Common myeloid progenitor, CD34-positive (primary cell): Measurements from ENCODE around the gene TMOD4.

Experiments used
- CTCF ChIA-PET: fragments of 350-600 bp; sonication (Branson Sonifier 250); formaldehyde crosslinking; loops from one replicate; lab custom pipeline; 2021; ENCODE audit warnings: antibody characterized with exemption; lab: Charles Lee
- POLR2A ChIA-PET: fragments of 350-600 bp; sonication (Branson Sonifier 250); formaldehyde crosslinking; loops from one replicate; lab custom pipeline; 2021; ENCODE audit warnings: antibody characterized with exemption; lab: Charles Lee
- DNase-seq, 3 donors: peaks; one replicate each; pipeline versions ENCODE4 v3.0.0 to v3.0.0-alpha.2; 2013
- H3K27ac ChIP-seq, 2 experiments: 1 replicate in 1 of 2; 2 replicates in 1 of 2; pipeline ENCODE4 v1.7.0; 2013; ENCODE audit warnings: inconsistent platforms in 2 of 2, low read length in 2 of 2, mild to moderate bottlenecking in 2 of 2, low read depth in 1 of 2, moderate library complexity in 1 of 2; ENCODE audit not compliant: severe bottlenecking in 2 of 2, insufficient read depth in 1 of 2, poor library complexity in 1 of 2
- H3K27me3 ChIP-seq, 5 experiments: replicated peaks in 2 of 5; 1 replicate in 3 of 5; 2 replicates in 2 of 5; pipeline versions ENCODE4 v1.6.1 to v1.7.0; 2013; ENCODE audit warnings: low read length in 4 of 5, mild to moderate bottlenecking in 2 of 5, moderate library complexity in 2 of 5, inconsistent platforms in 1 of 5; ENCODE audit not compliant: insufficient read depth in 5 of 5, control insufficient read depth in 4 of 5
- H3K36me3 ChIP-seq, 4 experiments: 1 replicate in 2 of 4; 2 replicates in 2 of 4; pipeline versions ENCODE4 v1.6.1 to v1.7.0; 2013; ENCODE audit warnings: low read length in 3 of 4, control low read depth in 1 of 4, mild to moderate bottlenecking in 1 of 4; ENCODE audit not compliant: control insufficient read depth in 4 of 4, insufficient read depth in 4 of 4
- H3K4me1 ChIP-seq, 4 experiments: 1 replicate in 3 of 4; 2 replicates in 1 of 4; pipeline versions ENCODE4 v1.6.1 to v1.7.1; 2013; ENCODE audit warnings: low read length in 3 of 4, mild to moderate bottlenecking in 3 of 4, control low read depth in 1 of 4, inconsistent platforms in 1 of 4, moderate library complexity in 1 of 4; ENCODE audit not compliant: control insufficient read depth in 4 of 4, insufficient read depth in 4 of 4; ENCODE audit errors: control extremely low read depth in 1 of 4
- H3K4me3 ChIP-seq, 7 experiments: 1 replicate in 4 of 7; 2 replicates in 3 of 7; pipeline versions ENCODE4 v1.5.1 to v1.7.0; 2013; ENCODE audit warnings: mild to moderate bottlenecking in 7 of 7, low read length in 6 of 7, moderate library complexity in 6 of 7, inconsistent platforms in 2 of 7, low read depth in 2 of 7, control low read depth in 1 of 7; ENCODE audit not compliant: insufficient read depth in 4 of 7, control insufficient read depth in 1 of 7; ENCODE audit errors: extremely low read depth in 1 of 7
- H3K9me3 ChIP-seq, 5 experiments: 1 replicate in 4 of 5; 2 replicates in 1 of 5; pipeline versions ENCODE4 v1.6.1 to v1.7.1; 2013; ENCODE audit warnings: low read length in 4 of 5, mild to moderate bottlenecking in 2 of 5, inconsistent platforms in 1 of 5, low read depth in 1 of 5, moderate library complexity in 1 of 5; ENCODE audit not compliant: control insufficient read depth in 4 of 5, insufficient read depth in 2 of 5; ENCODE audit errors: control extremely low read depth in 1 of 5
- WGBS: methylation state at CpG from one replicate; pipeline ENCODE4 v1.1.5; 2013; ENCODE audit not compliant: insufficient coverage; 5-methylcytosine and 5-hydroxymethylcytosine counted together

TMOD4 gene

GRCh38 chr1:151157067-151157531, 18.7 kb downstream of the TMOD4 start:
- CTCF ChIA-PET, result interaction anchor here (0.7 to 8.1 kb wide), 29 partner anchors 8 to 177 kb away, joined by 3 to 135 read pairs (median 4); partner anchors contain the start of genes GABPB2, LYSMD1, MINDY1 and PIP5K1A
- Histone ChIP-seq H3K27me3 (no peaks in the 10 kb centered on the region), H3K4me3 (peak overlapping the region; percentile 45 to 86 (median 79)), H3K36me3 (peaks cover 2 to 28% (median 16%) of the 10 kb centered on the region in 4 experiments), H3K9me3 (no peaks in the 10 kb centered on the region), H3K4me1 (peaks cover 24 to 65% (median 55%) of the 10 kb centered on the region in 4 experiments), H3K27ac (peak overlapping the region; percentile 51 to 76)
- peak; percentile 77 to 91 (median 90) for DNase-seq
- POLR2A ChIA-PET, result interaction anchor here (0.5 to 1.7 kb wide), 6 partner anchors 12 to 642 kb away, joined by 3 to 7 read pairs (median 4); partner anchors contain the start of gene VPS72
- WGBS, result 3% methylated on average over 4 of the region's 6 CpGs

GRCh38 chr1:151156515-151156819, 19.3 kb downstream of the TMOD4 start, which contains the start of gene TNFAIP8L2:
Gene TNFAIP8L2 (plus strand): TSS chr1:151156649. CDS start chr1:151158698, 2,049 bp downstream.
- Histone ChIP-seq H3K4me1 (peaks cover 24 to 63% (median 55%) of the 10 kb centered on the region in 4 experiments), H3K27me3 (no peaks in the 10 kb centered on the region), H3K27ac (peak within 1 kb of the TSS; percentile 51 to 76), H3K4me3 (peak within 1 kb of the TSS; percentile 45 to 86 (median 79)), H3K9me3 (no peaks in the 10 kb centered on the region), H3K36me3 (peaks cover 2 to 23% (median 14%) of the 10 kb centered on the region in 4 experiments)
- DNase-seq, result peak; percentile 64 to 78 (median 74)
- POLR2A ChIA-PET, result interaction anchor here (0.5 to 1.7 kb wide), 5 partner anchors 21 to 642 kb away, joined by 3 to 7 read pairs (median 3); partner anchors contain the start of gene VPS72
- 0% methylated on average over 3 of the region's 4 CpGs for WGBS
- CTCF ChIA-PET, result interaction anchor here (0.7 to 8.1 kb wide), 26 partner anchors 9 to 176 kb away, joined by 3 to 135 read pairs (median 4); partner anchors contain the start of genes GABPB2, LYSMD1, MINDY1 and PIP5K1A

DNA sequence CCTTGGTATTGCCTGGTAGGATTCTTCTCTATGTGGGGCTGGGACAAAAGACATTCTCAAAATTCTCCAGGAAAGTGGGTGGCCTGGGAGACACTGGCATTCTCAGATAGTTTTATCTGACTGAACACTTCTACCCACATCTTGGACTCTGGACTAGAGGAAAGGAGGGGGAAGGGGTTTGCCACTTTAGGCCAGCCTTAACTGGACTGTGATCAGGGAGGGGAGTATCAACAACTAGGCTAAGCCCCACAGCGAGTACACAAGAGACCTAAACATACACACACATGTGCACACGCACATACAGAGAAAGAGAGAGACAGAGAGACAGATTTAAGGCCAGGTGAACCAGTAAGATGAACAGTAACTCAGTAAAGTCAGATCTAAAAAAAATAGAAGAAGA, 28.1 kb downstream of the TMOD4 start:
- peaks cover 0 to 13% (median 0%) of the 10 kb centered on the region in 5 experiments for H3K27me3 ChIP-seq
- POLR2A ChIA-PET, result no interaction called here
- peaks cover 0 to 36% (median 25%) of the 10 kb centered on the region in 4 experiments for H3K4me1 ChIP-seq
- H3K27ac ChIP-seq, result no peak overlapping the region
- CTCF ChIA-PET, result interaction anchor here (1.2 kb wide), 1 partner anchor 9 kb away, joined by 3 read pairs; the partner anchor contains the start of gene TNFAIP8L2
- no peak for DNase-seq
- WGBS, result 100% methylated on average over 1 of the region's 2 CpGs
- peak overlapping the region in 2 of 7 experiments; percentile 80 for H3K4me3 ChIP-seq
- H3K9me3 ChIP-seq, result no peaks in the 10 kb centered on the region
- H3K36me3 ChIP-seq, result no peaks in the 10 kb centered on the region

DNA sequence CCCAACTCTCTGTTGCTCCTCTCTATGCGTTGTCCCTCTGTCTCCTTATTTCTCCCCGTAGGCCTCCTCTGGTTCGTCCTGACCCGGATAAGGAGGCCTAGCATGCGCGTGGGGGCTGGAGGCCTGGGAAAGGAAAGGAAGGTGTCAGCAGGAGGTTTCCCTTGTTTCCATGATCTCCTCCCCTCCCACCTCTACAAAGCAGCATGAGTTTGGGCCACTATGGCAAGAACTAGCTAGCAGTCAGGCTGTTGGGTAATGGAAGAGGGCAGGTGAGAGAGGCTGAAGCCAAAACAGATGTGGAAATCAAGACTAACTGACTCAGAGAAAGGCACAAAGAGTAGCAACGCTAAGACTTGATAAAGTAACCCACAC, 28.7 kb downstream of the TMOD4 start:
- no peaks in the 10 kb centered on the region for H3K36me3 ChIP-seq
- WGBS, result 27% methylated on average over 3 of the region's 7 CpGs
- DNase-seq, result no peak
- CTCF ChIA-PET, result interaction anchor here (1.2 kb wide), 1 partner anchor 10 kb away, joined by 3 read pairs; the partner anchor contains the start of gene TNFAIP8L2
- POLR2A ChIA-PET, result no interaction called here
- peaks cover 0 to 36% (median 25%) of the 10 kb centered on the region in 4 experiments for H3K4me1 ChIP-seq
- no peaks in the 10 kb centered on the region for H3K9me3 ChIP-seq
- H3K27me3 ChIP-seq, result peaks cover 0 to 13% (median 0%) of the 10 kb centered on the region in 5 experiments
- no peak overlapping the region for H3K27ac ChIP-seq
- peak overlapping the region; percentile 59 to 89 (median 80) for H3K4me3 ChIP-seq

DNA sequence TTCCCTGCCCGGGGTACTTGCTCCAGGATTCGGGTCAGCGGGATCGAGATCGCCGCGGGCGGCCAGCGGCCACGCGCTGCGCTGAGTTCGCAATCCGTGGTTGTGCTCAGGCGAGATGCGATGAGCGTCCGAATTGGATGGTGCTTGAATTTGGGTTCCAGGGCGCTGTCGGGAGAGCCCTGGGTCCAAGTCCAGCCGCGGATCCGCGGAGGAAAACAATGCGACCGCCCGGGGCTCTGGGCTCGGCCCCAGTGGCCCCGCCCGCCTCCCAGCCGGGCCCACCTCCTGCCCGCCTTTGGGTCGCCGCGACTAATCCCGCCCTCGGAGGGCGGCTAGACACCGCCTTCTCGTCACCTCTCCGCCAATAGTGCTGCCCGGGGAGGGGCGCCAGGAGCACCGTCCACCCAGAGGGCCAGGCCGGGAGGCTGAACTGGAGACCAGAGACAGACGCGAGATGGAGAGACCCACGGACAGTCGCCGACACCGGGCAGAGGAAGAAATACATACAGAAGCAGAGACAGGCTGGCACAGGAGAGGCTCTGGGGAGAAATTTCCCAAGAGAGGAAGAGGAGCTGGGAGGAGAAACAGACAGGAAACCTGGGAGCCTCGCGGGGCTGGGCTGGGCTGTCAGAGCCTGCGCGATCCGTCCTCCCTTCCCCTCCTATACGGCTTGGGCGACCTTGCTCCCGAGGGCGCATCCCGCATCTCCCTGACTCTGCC, 29.2 kb downstream of the TMOD4 start, which contains the start of gene SEMA6C:
Gene SEMA6C (minus strand): TSS at position 220 of the 720 bp plus-strand sequence. CDS start 4,010 bp downstream, outside the sequence.
- Histone ChIP-seq H3K4me3 (peak within 1 kb of the TSS; percentile 59 to 89 (median 80)), H3K4me1 (peaks cover 0 to 36% (median 25%) of the 10 kb centered on the region in 4 experiments), H3K27ac (no peak within 1 kb of the TSS), H3K27me3 (peaks cover 0 to 13% (median 0%) of the 10 kb centered on the region in 5 experiments), H3K36me3 (no peaks in the 10 kb centered on the region), H3K9me3 (no peaks in the 10 kb centered on the region)
- ChIA-PET CTCF (no interaction called here), POLR2A (no interaction called here)
- DNase-seq, result peak; percentile 73 to 87 (median 83)
- under 1% methylated on average over 55 of the region's 61 CpGs for WGBS

DNA sequence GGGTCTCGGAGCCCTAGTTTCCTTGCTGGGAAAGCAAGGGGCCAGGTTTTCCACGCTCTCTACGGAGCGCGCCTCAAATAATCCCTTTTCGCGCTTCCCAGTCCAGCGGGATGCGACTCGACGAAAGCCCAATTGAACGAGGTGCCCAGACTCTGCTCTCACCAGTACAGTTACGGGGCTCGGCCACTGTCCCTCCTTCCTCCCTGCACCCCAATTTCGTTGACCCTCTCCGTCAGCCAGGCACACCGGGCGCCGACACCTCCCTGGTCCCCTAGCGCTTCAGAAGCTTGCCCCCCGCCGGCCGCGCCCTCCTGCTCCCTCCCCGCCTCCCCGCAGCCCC, 29.7 kb downstream of the TMOD4 start:
- H3K9me3 ChIP-seq, result no peaks in the 10 kb centered on the region
- H3K36me3 ChIP-seq, result peaks cover 0 to 3% (median 0%) of the 10 kb centered on the region in 4 experiments
- no peak for DNase-seq
- ChIA-PET POLR2A (no interaction called here), CTCF (interaction anchor here (1.2 kb wide), 1 partner anchor 46 kb away, joined by 5 read pairs; no protein-coding TSS in a partner anchor)
- H3K27ac ChIP-seq, result no peak overlapping the region
- under 1% methylated on average over 26 of the region's 26 CpGs for WGBS
- H3K27me3 ChIP-seq, result peaks cover 0 to 13% (median 0%) of the 10 kb centered on the region in 5 experiments
- peaks cover 0 to 36% (median 25%) of the 10 kb centered on the region in 4 experiments for H3K4me1 ChIP-seq
- peak overlapping the region; percentile 59 to 89 (median 80) for H3K4me3 ChIP-seq
